Choroid plexus epithelial cell (primary cell): ENCODE data around the gene LAMA3.

Experiments
- DNase-seq: peaks from one replicate; pipeline ENCODE4 v3.0.0-alpha.2; 2010; ENCODE audit warnings: low read depth
- H3K4me3 ChIP-seq: 2 replicates; pipeline ENCODE4 v1.5.1; 2011; ENCODE audit warnings: low read depth, mild to moderate bottlenecking, control low read depth, low read length, moderate library complexity
- CTCF ChIP-seq: conservative IDR thresholded peaks from 2 replicates; pipeline ENCODE4 v1.5.1; 2011; ENCODE audit warnings: low read depth, mild to moderate bottlenecking, control low read depth, inconsistent platforms, low read length, moderate library complexity

LAMA3 gene

GRCh38 chr18:23920054-23920453, 230.8 kb downstream of the LAMA3 start:
- no peak overlapping the region for H3K4me3 ChIP-seq
- peak; percentile 31 for DNase-seq
- no peak for TF ChIP-seq CTCF

- TF ChIP-seq CTCF = no peak
- DNase-seq = no peak
These were observed 232.5 kb downstream of the LAMA3 start for GRCh38 chr18:23921716-23922285.

GRCh38 chr18:23922939-23923338, 233.7 kb downstream of the LAMA3 start:
- no peak overlapping the region for H3K4me3 ChIP-seq
- no peak for TF ChIP-seq CTCF
- no peak for DNase-seq

More at GRCh38 chr18:23921716-23922285, 232.5 kb downstream of the LAMA3 start:
- no peak overlapping the region for H3K4me3 ChIP-seq

DNA sequence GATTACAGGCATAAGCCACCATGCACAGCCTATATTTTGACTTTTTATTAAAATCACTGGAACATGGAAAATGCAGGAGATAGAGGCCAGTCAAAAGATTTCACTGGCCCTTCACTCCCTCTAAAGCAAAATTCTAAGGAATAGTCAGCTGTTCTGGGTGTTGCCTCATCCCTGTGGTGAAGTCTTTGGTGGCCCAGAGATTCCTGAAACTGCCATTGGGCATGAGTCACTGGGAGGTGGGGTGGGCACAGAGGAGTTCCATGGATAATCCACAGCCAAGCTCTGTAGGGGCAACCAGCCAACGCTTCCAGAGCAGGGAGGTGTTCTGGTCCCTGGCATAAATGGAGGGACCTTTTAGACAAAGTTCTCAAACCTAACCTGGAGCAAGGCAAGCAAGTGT, 235.6 kb downstream of the LAMA3 start:
- no peak for TF ChIP-seq CTCF

DNA sequence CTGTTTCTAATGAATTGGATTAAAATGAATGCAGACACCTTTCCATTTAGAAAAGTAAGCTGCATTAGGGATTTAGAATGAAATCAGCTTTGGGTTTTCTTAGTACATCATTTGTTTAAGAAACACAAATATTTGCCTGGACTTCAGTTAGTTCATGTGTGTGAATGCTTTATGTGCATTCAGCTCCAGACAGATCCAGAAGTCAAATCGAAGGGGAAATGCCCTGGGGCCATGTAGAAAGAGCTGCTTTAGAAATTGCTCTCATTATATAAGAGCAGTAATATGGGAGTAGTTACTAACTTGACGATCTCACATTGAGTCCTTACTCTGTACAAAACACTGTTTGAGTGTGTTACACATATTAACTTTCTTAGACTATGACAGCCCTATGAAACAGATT, 237.3 kb downstream of the LAMA3 start:
- TF ChIP-seq CTCF = no peak
- H3K4me3 ChIP-seq = no peak overlapping the region
- no peak for DNase-seq

More for the DNA sequence above, 235.6 kb downstream of the LAMA3 start:
- no peak overlapping the region for H3K4me3 ChIP-seq
- DNase-seq = peak; percentile 5

DNA sequence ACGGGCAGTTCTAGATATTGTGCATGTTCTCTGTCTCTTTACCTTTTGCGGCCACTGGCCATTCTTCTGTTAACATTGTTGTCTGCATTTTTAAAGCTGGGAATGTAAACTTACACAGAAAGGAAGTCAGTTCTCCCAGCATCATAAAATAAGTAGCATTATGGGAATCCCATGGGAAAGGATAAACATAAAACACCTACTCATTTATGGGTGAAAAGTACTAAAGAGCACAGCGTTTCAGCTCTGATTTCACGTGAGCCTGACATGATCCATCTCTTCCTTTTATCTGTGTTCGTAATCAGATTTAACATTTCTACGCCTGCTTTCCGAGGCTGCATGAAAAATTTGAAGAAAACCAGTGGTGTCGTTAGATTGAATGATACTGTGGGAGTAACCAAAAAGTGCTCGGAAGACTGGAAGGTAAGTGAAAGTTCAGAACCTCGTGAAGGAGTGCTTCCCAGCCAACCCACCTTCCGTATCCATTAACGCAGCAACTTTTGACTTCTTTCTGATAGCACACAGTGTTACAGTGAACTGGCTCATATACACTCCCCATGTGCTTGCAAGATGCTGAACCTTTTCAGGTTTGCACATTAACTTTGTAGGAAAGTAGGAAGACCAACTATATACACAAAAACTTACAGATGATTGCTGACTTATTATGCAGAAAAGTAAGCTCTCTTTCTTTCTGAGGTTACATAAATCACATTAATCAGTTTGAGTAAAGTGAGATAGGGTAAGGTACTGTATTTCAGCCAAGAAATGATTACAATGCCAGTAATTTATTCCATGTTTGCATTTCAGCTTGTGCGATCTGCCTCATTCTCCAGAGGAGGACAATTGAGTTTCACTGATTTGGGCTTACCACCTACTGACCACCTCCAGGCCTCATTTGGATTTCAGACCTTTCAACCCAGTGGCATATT, 238.8 kb downstream of the LAMA3 start:
- no peak for DNase-seq
- no peak overlapping the region for H3K4me3 ChIP-seq
- no peak for TF ChIP-seq CTCF
